Measurements from ENCODE around the gene VPS4A.
"Not testable (repeated sequence)": the region's sequence is repeated elsewhere in the genome, so short reads cannot be mapped to it uniquely, and the experiment has no call there.

GRCh38 chr16:69296771-69297170 lies 14.4 kb upstream of the VPS4A start:
- not testable (repeated sequence) for TF ChIP-seq CTCF, POLR2A, EP300 (IDR thresholded peaks at IDR 0.05)
